Measurements from ENCODE around the gene CIDEC.
"Not testable (repeated sequence)": the region's sequence is repeated elsewhere in the genome, so short reads cannot be mapped to it uniquely, and the experiment has no call there.

Gene CIDEC

DNA sequence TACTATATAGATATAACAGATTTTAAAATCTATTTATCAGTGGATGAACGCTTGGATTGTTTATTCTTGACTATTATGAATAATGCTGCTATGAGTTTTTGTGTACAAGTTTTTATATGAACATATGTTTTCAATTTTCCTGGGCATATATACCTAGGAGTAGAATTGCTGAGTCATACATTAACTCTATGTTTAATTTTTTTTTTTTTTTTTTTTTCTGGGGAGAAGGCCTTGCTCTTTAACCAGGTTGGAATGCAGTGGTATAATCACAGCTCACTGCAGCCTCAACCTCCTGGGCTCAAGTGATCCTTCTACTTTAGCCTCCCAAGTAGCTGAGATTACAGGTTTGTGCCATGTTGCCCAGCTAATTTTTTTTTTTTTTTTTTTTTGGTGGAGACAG lies 9.1 kb downstream of the CIDEC start:
- no peak overlapping the region for H3K4me3 ChIP-seq (ENCODE audit: low read length)
- TF ChIP-seq ZNF274 (IDR thresholded peaks at IDR 0.05; ENCODE audit: low read depth, low read length): no peak

DNA sequence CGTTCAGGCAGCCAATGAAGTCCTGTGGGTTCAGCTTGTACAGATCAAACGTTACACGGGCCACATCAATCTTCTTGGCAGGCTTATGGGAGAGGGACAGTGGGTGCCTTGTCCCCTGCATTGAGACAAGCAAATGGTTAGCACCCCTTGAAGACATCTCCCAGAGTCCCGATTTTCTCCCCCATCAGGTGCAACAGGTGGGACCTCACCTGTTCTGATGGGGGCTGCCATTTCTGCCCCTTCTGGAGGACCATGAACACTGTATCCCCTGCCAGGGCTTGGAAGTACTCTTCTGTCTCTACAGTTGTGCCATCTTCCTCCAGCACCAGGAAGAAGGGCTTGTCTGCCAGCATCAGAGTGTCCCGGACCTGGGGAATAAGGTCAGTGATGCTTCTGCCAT lies 10.1 kb downstream of the CIDEC start:
- no peak for TF ChIP-seq ZNF274 (IDR thresholded peaks at IDR 0.05; ENCODE audit: low read depth, low read length)
- no peak overlapping the region for H3K4me3 ChIP-seq (ENCODE audit: low read length)

DNA sequence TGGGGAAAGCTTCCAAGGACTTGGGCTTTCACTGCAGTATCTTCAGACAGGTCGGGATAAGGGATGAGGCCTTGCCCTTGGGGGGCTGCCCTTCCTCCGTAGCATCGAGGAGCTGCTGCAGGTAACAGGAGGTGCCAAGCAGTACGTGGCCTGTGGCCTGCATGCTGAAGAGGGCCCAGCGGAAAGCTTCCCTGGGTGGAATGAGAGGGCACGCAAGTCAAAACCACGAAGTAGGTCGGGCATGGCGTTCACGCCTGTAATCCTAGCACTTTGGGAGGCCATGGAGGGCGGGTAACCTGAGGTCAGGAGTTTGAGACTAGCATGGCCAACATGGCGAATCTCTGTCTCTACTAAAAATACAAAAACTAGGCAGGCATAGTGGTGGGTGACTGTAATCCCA lies 12.9 kb downstream of the CIDEC start:
- no peak for TF ChIP-seq ZNF274 (IDR thresholded peaks at IDR 0.05; ENCODE audit: low read depth, low read length)
- no peak overlapping the region for H3K4me3 ChIP-seq (ENCODE audit: low read length)

DNA sequence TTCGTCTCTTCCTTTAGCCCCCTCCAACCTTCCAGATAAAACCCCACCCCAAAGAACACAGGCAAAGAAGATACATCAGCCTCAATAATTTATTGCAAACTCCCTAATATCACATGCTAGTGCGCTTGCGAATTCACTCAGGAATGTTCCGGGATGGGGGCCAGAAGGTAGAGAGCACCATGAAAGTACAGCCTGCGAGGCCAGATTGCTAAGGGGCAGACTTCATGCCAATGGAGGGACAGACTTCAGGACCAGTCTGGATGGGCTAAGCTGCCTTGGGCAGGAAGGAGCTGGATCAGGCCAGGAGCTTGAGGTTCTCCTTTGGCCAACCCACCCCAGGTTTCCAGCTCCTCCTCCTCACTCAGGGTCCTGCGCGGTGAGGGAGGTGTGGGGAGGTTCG lies 13.4 kb downstream of the CIDEC start:
- TF ChIP-seq ZNF274 (IDR thresholded peaks at IDR 0.05; ENCODE audit: low read depth, low read length): no peak
- no peak overlapping the region for H3K4me3 ChIP-seq (ENCODE audit: low read length)

DNA sequence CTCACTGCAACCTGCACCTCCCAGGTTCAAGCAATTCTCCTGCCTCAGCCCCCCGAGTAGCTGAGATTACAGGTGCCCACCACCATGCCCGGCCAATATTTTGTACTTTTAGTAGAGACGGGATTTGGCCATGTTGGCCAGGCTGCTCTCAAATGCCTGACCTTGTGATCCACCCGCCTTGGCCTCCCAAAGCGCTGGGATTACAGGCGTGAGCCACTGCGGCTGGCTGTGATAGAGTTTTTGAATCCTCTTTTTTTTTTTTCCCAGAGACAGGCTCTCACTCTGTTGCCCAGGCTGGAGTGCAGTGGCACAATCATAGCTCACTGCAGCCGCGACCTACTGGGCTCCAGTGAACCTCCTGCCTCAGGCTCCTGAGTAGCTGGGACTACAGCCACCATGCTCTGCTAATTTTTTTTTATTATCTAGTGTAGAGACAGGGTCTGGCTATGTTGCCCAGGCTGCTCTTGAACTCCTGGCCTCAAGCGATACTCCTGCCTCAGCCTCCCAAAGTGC lies 14.9 kb downstream of the CIDEC start:
- H3K4me3 ChIP-seq (ENCODE audit: low read length): not testable (repeated sequence)

DNA sequence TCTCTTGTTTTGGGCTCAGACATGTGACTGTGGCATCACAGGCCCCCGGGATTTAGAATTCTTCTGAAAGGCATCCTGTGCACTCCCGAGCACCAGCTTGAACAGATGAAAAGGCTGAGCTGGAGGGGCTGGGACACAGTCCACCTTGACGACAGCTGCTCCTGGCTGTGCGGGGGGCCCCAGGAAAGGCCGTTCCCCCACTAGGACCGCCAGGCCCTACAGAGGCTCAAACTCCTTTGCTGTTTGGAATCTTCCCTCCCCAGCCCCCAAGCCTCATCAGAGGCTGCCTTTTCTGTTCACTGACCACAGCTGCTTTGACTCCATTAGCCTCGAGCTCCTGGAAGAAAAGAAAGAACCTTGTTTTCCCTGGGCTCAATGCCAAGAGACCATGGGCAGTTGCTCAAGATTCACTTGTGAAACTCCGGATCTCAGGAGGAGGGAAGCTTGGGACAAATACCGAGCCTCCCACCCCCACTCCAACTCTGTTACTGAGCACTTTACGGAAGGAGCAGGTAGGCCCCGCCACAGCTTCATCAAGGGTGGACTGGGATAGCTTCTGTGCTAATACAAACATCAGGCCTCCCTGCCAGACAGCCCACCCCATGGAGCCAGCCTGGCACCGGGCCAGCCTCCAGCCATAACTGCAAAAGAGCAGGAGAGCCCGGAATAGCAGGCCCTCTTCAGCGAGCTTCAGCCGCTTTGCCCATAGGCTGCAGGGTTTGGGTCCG lies 15.7 kb downstream of the CIDEC start:
- TF ChIP-seq ZNF274 (IDR thresholded peaks at IDR 0.05; ENCODE audit: low read depth, low read length): no peak

DNA sequence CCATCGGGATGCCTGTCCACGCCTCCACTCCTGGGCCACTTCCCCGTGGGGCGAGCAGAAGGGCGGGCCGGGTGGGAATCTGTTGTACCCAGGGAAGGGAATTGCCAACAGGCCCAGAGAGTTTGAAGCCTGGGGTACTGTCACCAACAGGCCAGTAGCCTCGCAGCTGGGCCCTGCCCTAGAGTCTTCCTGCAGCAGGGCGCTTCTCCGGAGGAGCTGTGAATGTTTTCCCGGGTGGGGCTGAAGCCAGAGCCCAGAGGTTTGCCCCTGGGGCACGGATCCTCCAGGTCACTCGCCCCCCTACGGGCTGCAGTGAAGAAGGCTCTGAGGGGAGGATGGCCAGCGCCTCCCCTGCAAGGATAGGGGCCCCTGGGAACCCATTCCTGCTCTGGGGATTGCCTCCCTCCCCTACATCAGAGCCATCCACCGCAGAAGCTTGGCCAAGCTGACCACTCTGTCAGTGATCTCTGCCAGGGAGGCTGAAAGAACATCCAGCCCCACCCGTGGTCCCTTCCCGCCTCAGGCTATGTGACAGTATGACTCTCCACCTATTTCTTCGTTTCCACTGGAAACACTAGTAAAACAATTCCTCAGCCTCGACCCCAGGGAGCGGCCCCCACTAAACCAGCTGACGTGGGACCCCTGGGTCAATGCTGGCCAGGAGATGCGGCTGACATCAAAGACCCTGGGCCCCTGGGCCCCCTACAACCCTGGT lies 16.8 kb downstream of the CIDEC start:
- no peak overlapping the region for H3K4me3 ChIP-seq (ENCODE audit: low read length)
- TF ChIP-seq ZNF274 (IDR thresholded peaks at IDR 0.05; ENCODE audit: low read depth, low read length): no peak

More for the DNA sequence above, 15.7 kb downstream of the CIDEC start:
- no peak overlapping the region for H3K4me3 ChIP-seq (ENCODE audit: low read length)

DNA sequence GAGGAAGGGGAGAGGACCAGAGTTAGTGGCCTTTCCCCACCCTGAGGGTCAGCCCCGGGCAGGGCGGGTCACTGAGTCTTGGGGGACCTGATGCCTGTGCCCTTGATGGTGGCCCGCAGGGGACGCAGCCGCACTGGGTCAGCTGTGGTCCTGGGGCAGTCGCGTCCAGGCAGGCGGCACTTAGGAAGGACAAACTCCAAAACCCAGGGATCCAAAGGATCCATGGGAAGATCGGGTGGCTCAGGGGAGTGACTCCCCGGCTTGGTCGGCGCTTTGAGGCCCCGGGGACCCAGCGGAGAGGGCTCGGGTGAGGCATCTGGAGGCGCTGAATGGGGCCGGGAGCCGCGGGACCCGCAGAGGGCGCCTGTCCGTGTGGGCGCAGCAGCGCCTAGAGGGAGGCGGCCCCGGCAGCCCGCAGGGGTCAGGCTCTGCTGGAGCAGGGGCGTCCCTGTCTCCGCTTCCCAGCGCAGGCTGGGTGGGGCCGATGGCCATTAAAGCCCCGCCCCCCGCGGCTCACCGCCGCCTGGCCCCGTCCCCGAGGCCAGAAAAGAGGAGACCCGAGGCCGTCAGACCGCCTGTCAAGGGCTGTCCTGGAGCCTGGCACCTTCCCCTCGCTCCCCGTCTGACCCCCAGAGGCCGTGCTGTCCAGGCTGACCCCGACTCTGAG lies 17.5 kb downstream of the CIDEC start:
- TF ChIP-seq ZNF274 (IDR thresholded peaks at IDR 0.05; ENCODE audit: low read depth, low read length): no peak
- H3K4me3 ChIP-seq (ENCODE audit: low read length): no peak overlapping the region

DNA sequence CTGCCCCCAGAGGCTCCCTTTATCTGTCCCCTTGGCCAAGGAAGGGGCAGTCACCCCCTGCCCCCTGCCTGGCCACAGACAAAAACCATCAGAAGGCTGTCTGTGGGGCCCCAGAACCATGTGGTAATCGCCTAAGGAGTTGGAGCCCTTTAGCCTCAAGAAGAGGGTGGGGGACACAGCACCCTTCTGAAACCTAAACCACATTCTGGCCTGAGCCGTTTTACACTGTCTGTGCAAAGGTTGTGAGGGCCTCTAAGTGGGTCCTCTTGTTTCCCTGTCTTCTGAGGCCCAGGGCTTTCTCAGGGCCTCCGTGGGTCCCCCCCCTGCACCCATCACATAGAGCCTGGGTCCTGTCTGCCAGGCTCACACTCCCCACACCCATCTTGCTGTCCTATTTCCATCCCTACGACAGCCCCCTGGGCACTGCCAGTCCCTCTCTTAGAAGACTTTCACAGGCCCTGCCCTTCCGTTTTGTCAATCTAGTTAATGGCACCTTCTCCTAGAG lies 18.4 kb downstream of the CIDEC start:
- TF ChIP-seq ZNF274 (IDR thresholded peaks at IDR 0.05; ENCODE audit: low read depth, low read length): no peak
- H3K4me3 ChIP-seq (ENCODE audit: low read length): no peak overlapping the region

DNA sequence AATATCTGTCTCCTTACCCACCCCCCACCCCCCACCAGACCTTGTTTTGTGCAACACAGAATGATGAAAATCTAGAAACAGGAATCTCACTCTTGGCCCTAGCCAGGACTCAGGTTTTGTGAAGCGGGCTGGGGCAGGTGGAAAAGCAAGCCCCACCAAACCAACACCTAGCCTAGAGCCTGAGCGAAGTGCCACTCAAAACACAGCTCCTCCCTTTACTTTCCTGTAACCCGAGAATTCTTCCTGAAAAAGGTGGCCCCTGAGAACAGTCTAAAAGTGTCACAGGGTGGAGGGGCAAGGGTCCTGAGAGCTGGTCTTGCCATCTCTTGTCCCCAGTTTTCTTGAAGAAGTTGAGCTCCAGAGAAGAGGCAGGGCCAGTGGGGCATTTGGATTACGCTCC lies 18.9 kb downstream of the CIDEC start:
- H3K4me3 ChIP-seq (ENCODE audit: low read length): no peak overlapping the region
- TF ChIP-seq ZNF274 (IDR thresholded peaks at IDR 0.05; ENCODE audit: low read depth, low read length): no peak

DNA sequence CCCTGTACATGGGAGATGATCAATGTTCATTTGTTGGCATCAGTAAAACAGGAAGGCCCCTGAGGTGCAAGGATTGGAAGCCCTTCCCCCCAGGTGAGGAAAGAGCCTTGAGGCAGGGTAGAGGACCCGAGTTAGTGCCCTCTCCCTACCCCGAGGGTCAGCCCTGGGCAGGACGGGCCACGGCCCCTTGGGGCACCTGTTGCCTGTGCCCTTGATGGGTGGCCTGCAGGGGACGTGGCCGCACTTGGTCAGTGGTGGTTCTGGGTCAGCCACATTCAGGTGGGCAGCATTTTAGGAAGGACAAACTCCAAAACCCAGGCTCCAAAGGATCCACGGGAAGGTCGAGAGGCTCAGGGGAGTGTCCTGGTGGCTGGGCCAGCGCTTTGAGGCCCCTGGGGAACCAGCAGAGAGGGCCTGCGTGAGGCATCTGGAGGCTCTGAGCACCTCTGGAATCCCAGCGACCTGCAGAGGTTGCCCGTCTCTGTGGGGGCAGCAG lies 20.5 kb downstream of the CIDEC start:
- TF ChIP-seq ZNF274 (IDR thresholded peaks at IDR 0.05; ENCODE audit: low read depth, low read length): no peak
- no peak overlapping the region for H3K4me3 ChIP-seq (ENCODE audit: low read length)

DNA sequence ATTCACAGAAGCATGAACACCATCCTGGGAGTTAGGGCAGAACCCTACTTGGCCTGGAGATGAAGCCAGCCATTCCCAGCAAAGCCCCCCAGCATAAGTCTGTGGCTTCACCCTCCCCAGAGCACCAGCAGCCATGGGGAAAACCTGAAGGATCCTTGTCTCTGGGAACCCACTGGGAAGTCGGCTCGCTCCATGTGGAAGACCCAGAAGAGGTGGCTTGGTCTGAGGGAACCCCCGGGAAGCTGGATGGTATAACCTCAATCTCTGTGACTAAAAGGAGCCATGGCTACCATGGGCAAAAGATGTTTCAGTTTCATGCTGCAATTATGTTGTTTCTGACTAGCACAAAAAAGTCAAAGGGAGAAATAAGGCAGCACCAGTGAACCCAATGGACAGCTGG lies 24.5 kb downstream of the CIDEC start:
- no peak for TF ChIP-seq ZNF274 (IDR thresholded peaks at IDR 0.05; ENCODE audit: low read depth, low read length)
- H3K4me3 ChIP-seq (ENCODE audit: low read length): no peak overlapping the region

DNA sequence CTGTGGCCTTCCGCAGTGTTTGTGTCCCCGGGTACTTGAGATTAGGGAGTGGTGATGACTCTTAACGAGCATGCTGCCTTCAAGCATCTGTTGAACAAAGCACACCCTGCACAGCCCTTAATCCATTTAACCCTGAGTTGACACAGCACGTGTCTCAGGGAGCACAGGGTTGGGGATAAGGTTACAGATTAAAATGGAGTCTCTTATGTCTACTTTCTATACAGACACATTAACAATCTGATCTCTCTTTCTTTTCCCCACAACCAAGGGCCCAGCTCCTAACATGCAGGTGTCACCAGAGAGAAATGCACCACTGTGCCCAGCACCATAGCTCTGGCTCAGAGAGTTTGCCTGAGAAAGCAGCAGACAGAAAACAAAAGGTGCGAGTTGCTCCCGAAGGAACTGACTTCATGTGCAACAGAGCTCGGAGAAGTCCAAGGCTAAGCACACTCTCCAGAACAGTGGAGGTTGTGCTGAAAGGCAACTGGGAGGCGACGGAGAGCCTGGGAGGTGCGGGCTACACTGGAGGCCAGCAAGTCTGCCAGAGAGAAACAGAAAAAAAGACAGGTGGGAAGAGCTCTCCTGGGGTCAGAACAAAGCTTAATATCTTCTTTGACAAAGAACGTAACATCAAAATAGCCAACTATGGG lies 25.6 kb downstream of the CIDEC start:
- not testable (repeated sequence) for H3K4me3 ChIP-seq (ENCODE audit: low read length)

DNA sequence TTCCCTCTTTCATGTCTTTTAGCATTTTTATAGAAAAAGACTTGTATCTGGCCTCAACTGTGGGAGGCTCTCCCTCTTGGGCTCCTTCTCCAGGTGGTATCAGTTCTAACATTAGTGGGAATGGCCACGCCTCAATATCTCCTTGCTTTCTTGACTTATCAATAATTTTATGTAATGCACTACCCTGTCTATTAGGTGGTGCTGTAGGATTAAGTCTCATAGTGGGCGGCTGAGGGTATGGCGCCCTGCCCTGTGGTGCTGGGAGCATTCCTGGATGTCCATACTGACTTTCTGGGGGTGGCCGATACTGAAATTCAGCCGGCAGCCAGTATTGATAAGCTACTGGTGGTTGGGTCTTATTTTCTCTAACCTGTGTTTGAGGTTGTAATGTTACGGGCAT lies 27.5 kb downstream of the CIDEC start:
- TF ChIP-seq ZNF274 (IDR thresholded peaks at IDR 0.05; ENCODE audit: low read depth, low read length): no peak
- no peak overlapping the region for H3K4me3 ChIP-seq (ENCODE audit: low read length)

DNA sequence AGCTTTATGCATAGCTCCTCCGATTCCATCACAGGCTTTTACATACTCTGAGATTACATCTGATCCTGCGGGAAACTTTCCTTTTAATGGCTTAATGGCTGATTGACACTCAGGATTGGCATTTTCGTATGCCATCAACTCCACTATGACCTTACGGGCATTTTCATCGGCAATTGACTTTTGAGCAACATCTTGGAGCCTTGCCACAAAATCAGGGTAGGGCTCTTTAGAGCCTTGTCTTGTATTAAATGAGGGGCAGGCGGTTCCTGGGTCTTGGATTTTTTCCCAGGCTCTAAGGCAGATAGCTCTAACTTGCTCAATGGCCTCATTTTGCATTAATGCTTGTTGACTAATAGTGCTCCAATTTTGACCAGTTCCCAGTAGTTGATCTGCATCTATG lies 28.1 kb downstream of the CIDEC start:
- not testable (repeated sequence) for H3K4me3 ChIP-seq (ENCODE audit: low read length)

DNA sequence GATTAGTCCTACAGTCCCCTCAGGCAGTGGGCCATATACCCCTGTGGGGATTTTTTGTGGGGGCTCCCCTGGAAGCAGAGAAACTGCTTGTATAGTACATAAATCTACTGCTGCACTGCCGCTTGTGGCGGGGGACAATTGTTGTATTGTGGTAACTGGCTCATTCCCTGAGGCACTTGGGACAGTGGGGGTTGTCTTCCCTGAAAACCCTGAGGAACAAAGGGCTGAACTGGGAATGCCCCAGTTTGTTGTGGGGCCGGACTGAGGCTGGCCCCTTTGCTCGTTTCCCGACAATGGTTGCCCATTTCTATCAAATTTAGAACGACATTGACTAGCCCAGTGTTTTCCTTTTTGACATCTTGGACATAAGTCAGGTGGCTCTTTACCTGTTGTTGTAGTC lies 28.7 kb downstream of the CIDEC start:
- not testable (repeated sequence) for H3K4me3 ChIP-seq (ENCODE audit: low read length)

DNA sequence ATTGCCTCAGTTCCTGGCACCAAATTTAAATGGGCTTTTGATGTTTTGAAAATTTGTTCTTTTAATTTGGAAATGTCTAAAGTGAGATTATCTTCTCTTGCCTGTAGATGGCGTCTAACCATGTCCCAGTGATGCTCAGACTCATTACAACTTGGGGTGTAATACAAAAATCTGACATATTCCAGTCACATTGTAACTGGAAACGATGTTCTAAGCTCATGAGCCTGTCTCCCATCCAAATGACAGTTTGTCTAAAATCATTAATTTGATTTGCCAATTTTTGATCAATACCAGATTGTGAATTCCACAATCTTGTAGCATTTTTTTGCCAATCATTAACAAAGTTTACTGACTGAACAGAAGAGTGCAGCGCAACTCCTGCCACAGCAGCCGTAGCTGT lies 31.2 kb downstream of the CIDEC start:
- not testable (repeated sequence) for H3K4me3 ChIP-seq (ENCODE audit: low read length)

DNA sequence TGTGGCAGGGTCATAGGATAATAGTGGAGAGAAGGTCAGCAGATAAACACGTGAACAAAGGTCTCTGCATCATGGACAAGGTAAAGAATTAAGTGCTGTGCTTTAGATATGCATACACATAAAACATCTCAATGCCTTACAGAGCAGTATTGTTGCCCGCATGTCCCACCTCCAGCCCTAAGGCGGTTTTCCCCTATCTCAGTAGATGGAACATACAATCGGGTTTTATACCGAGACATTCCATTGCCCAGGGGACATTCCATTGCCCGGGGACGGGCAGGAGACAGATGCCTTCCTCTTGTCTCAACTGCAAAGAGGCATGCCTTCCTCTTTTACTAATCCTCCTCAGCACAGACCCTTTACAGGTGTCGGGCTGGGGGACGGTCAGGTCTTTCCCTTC lies 32.2 kb downstream of the CIDEC start:
- not testable (repeated sequence) for H3K4me3 ChIP-seq (ENCODE audit: low read length)

All from GM08714 (cell line).